GM21786 (cell line): ENCODE measurements around the gene TFAP2C.
"Not testable (repeated sequence)": the region's sequence is repeated elsewhere in the genome, so short reads cannot be mapped to it uniquely, and the experiment has no call there.

Source experiments
- ATAC-seq: cut with Tn5 transposase; IDR thresholded peaks from one replicate; pipeline ENCODE4 v1.9.1; 2021; ENCODE audit not compliant: unreplicated experiment

TFAP2C gene

GRCh38 chr20:56614196-56614595, 14.9 kb upstream of the TFAP2C start:
- ATAC-seq: no peak

GRCh38 chr20:56616716-56617115, 12.4 kb upstream of the TFAP2C start:
- ATAC-seq: no peak

GRCh38 chr20:56617489-56617888, 11.6 kb upstream of the TFAP2C start:
- ATAC-seq: no peak

- no peak for ATAC-seq
These were observed 7.4 kb upstream of the TFAP2C start for GRCh38 chr20:56621730-56622129.

- ATAC-seq: not testable (repeated sequence)
These were observed 5.2 kb upstream of the TFAP2C start for GRCh38 chr20:56623930-56624329.

GRCh38 chr20:56624786-56625681, 4.1 kb upstream of the TFAP2C start:
- ATAC-seq: no peak

GRCh38 chr20:56625837-56626236, 3.3 kb upstream of the TFAP2C start:
- ATAC-seq: no peak

- ATAC-seq: no peak
These were observed 2.6 kb upstream of the TFAP2C start for GRCh38 chr20:56626367-56627121.

- no peak for ATAC-seq
These were observed 1.7 kb upstream of the TFAP2C start for GRCh38 chr20:56627122-56628014.

GRCh38 chr20:56628015-56628872, 862 bp upstream of the TFAP2C start:
- ATAC-seq: no peak

- no peak for ATAC-seq
These were observed 469 bp downstream of the TFAP2C start for GRCh38 chr20:56629464-56630085.

- ATAC-seq: no peak
These were observed 984 bp downstream of the TFAP2C start for GRCh38 chr20:56630086-56630493.

GRCh38 chr20:56630506-56631317, 1.6 kb downstream of the TFAP2C start:
- no peak for ATAC-seq

- no peak for ATAC-seq
These were observed 2.3 kb downstream of the TFAP2C start for GRCh38 chr20:56631318-56631989.

GRCh38 chr20:56631990-56632327, 2.9 kb downstream of the TFAP2C start:
- ATAC-seq: no peak

- ATAC-seq: no peak
These were observed 5.2 kb downstream of the TFAP2C start for GRCh38 chr20:56634307-56634706.

GRCh38 chr20:56634735-56635385, 5.8 kb downstream of the TFAP2C start:
- no peak for ATAC-seq

- no peak for ATAC-seq
These were observed 7.6 kb downstream of the TFAP2C start for GRCh38 chr20:56636716-56637115.
